IMR-90 (cell line): Measurements from ENCODE around the gene ACADS. TPM values are rescaled to one million over a fixed set of nuclear protein-coding genes. Genes with fewer than 3 reads are reported as not detected.

Experiments used
- ATAC-seq: fragments of 200-7000 bp; cut with Tn5 transposase; 2 replicates; pipeline ENCODE4 v1.9.1; 2020; ENCODE audit warnings: low read depth, mild to moderate bottlenecking, moderate library complexity
- BruUV-seq: library from RNA; stranded (reverse); fragments of 400-500 nt; replicated peaks from 2 replicates; lab custom pipeline; 2021; lab: Mats Ljungman, UMichigan
- CTCF ChIA-PET: fragments of 300-600 bp; formaldehyde crosslinking; extraction: SDS; loops from one replicate; lab custom pipeline; 2021; ENCODE audit warnings: antibody characterized with exemption; lab: Yijun Ruan, JAX
- POLR2A ChIA-PET: fragments of 300-600 bp; sonication (Branson Sonifier 250); formaldehyde crosslinking; loops from one replicate; lab custom pipeline; 2022; ENCODE audit warnings: antibody characterized with exemption; ENCODE audit not compliant: unreplicated experiment; lab: Charles Lee
- DNase-seq: peaks from one replicate; pipeline ENCODE4 v3.0.0; 2013
- H2AFZ ChIP-seq: replicated peaks from 2 replicates; pipeline ENCODE3; 2013; ENCODE audit warnings: low read length, mild to moderate bottlenecking; ENCODE audit not compliant: poor library complexity
- H2AK5ac ChIP-seq: 2 replicates; pipeline ENCODE4 v1.6.1; 2013; ENCODE audit warnings: low read depth, low read length, inconsistent platforms
- H2AK9ac ChIP-seq: replicated peaks from 2 replicates; pipeline ENCODE3; 2013; ENCODE audit warnings: mild to moderate bottlenecking, low read depth, low read length, moderate library complexity; ENCODE audit not compliant: poor library complexity
- H2BK120ac ChIP-seq: 2 replicates; pipeline ENCODE4 v1.6.1; 2013; ENCODE audit warnings: low read depth, low read length, inconsistent platforms
- H2BK15ac ChIP-seq: 3 replicates; pipeline ENCODE4 v1.6.1; 2013; ENCODE audit warnings: low read depth, low read length, inconsistent platforms
- H2BK20ac ChIP-seq: 2 replicates; pipeline ENCODE4 v1.6.1; 2013; ENCODE audit warnings: low read depth, mild to moderate bottlenecking, inconsistent platforms, low read length, moderate library complexity
- H2BK5ac ChIP-seq: 2 replicates; pipeline ENCODE4 v1.6.1; 2013; ENCODE audit warnings: mild to moderate bottlenecking, low read depth, low read length, inconsistent platforms; ENCODE audit not compliant: poor library complexity, severe bottlenecking
- H3K14ac ChIP-seq: replicated peaks from 2 replicates; pipeline ENCODE4 v1.6.1; 2013; ENCODE audit warnings: low read depth, low read length, inconsistent platforms
- H3K18ac ChIP-seq: 2 replicates; pipeline ENCODE4 v1.6.1; 2013; ENCODE audit warnings: low read depth, low read length, control low read depth
- H3K23ac ChIP-seq: 2 replicates; pipeline ENCODE4 v1.6.1; 2013; ENCODE audit warnings: low read depth, low read length, inconsistent platforms
- H3K27ac ChIP-seq: 2 replicates; pipeline ENCODE4 v1.5.1; 2013; ENCODE audit warnings: mild to moderate bottlenecking, control low read depth, low read length; ENCODE audit not compliant: insufficient read depth
- H3K27me3 ChIP-seq: 2 replicates; pipeline ENCODE4 v1.6.1; 2013; ENCODE audit warnings: low read length; ENCODE audit not compliant: control insufficient read depth, insufficient read depth
- H3K36me3 ChIP-seq: 2 replicates; pipeline ENCODE4 v1.6.1; 2013; ENCODE audit warnings: low read length, mixed read lengths; ENCODE audit not compliant: control insufficient read depth, insufficient read depth
- H3K4ac ChIP-seq: 2 replicates; pipeline ENCODE4 v1.6.1; 2013; ENCODE audit warnings: low read depth, low read length, inconsistent platforms
- H3K4me1 ChIP-seq: 2 replicates; pipeline ENCODE4 v1.6.1; 2013; ENCODE audit warnings: low read length, mixed read lengths; ENCODE audit not compliant: control insufficient read depth, insufficient read depth
- H3K4me2 ChIP-seq: 2 replicates; pipeline ENCODE4 v1.6.1; 2013; ENCODE audit warnings: low read depth, mild to moderate bottlenecking, control low read depth, low read length, moderate library complexity
- H3K4me3 ChIP-seq: 2 replicates; pipeline ENCODE4 v1.5.1; 2013; ENCODE audit warnings: low read depth, mild to moderate bottlenecking, control low read depth, low read length, moderate library complexity; ENCODE audit not compliant: insufficient read depth
- H3K56ac ChIP-seq: 2 replicates; pipeline ENCODE4 v1.6.1; 2013; ENCODE audit warnings: low read length, inconsistent platforms; ENCODE audit not compliant: insufficient read depth; ENCODE audit errors: extremely low read depth
- H3K79me1 ChIP-seq, 2 experiments: 2 replicates each; pipeline ENCODE4 v1.6.1; 2013; ENCODE audit warnings: low read length in 2 of 2, inconsistent platforms in 1 of 2, low read depth in 1 of 2
- H3K9ac ChIP-seq: 2 replicates; pipeline ENCODE4 v1.6.1; 2013; ENCODE audit warnings: low read depth, low read length, control low read depth
- H3K9me1 ChIP-seq: 2 replicates; pipeline ENCODE4 v1.6.1; 2013; ENCODE audit warnings: low read length, inconsistent platforms; ENCODE audit not compliant: insufficient read depth
- H3K9me3 ChIP-seq: 2 replicates; pipeline ENCODE4 v1.6.1; 2013; ENCODE audit warnings: low read length; ENCODE audit not compliant: control insufficient read depth, insufficient read depth
- H4K20me1 ChIP-seq: 2 replicates; pipeline ENCODE4 v1.6.1; 2013; ENCODE audit warnings: low read length, inconsistent platforms; ENCODE audit not compliant: insufficient read depth
- H4K5ac ChIP-seq: 2 replicates; pipeline ENCODE4 v1.6.1; 2013; ENCODE audit warnings: mild to moderate bottlenecking, low read depth, low read length, control low read depth
- H4K8ac ChIP-seq, 2 experiments: 2 replicates each; pipeline ENCODE4 v1.6.1; 2013; ENCODE audit warnings: low read depth in 2 of 2, low read length in 2 of 2, control low read depth in 1 of 2, inconsistent platforms in 1 of 2
- H4K91ac ChIP-seq: 2 replicates; pipeline ENCODE4 v1.6.1; 2013; ENCODE audit warnings: low read depth, low read length, inconsistent platforms; ENCODE audit not compliant: insufficient read depth
- MAFK ChIP-seq: IDR thresholded peaks from 2 replicates; pipeline ENCODE4 v1.6.1; 2012; ENCODE audit warnings: low read depth, low read length, improper control_type of control experiment
- MAZ ChIP-seq: IDR thresholded peaks from 2 replicates; pipeline ENCODE4 v1.6.1; 2012; ENCODE audit warnings: low read depth, mild to moderate bottlenecking, low read length, improper control_type of control experiment, moderate library complexity, borderline replicate concordance
- WGBS, 2 experiments: methylation state at CpG; one replicate each; pipeline versions ENCODE4 v1.1.5 to v1.1.7; 2013; ENCODE audit warnings: missing lambda C conversion rate in 2 of 2; ENCODE audit not compliant: insufficient read length in 1 of 2; ENCODE audit errors: extremely low coverage in 2 of 2; 5-methylcytosine and 5-hydroxymethylcytosine counted together
- dilution Hi-C: fragments of 300-500 bp; cut with HindIII; formaldehyde crosslinking; loops from one replicate; pipeline ENCODE4 v1.14.3; 2018; ENCODE audit warnings: low sequenced_read_pairs; ENCODE audit not compliant: unreplicated experiment
- in situ Hi-C: fragments of 300-500 bp; cut with MboI; formaldehyde crosslinking; loops from 3 replicates; pipeline ENCODE4 v1.14.3; 2019; ENCODE audit warnings: low sequenced_read_pairs, inconsistent platforms, mixed read lengths
- intact Hi-C: fragments of 100-400 bp; cut with micrococcal nuclease; formaldehyde crosslinking; loops from 2 replicates; pipeline ENCODE4 v1.10.0; 2022
- polyA plus RNA-seq, 3 experiments: library from polyadenylated mRNA; depleted of rRNA; stranded (reverse); fragments of >200 nt; gene quantifications; 2 replicates each; pipeline ENCODE4 v1.2.3, GENCODE V29; 2012; ENCODE audit warnings: low replicate concordance in 1 of 3
- total RNA-seq: library from RNA; depleted of rRNA; stranded (reverse); fragments of >200 nt; gene quantifications from 2 replicates; pipeline ENCODE4 v1.2.3, GENCODE V29; 2012

ACADS gene
- total and polyA plus RNA-seq, 2 of the 4 experiments (the other 2 are of a cell fraction), result 2.9 to 5.5 TPM

DNA sequence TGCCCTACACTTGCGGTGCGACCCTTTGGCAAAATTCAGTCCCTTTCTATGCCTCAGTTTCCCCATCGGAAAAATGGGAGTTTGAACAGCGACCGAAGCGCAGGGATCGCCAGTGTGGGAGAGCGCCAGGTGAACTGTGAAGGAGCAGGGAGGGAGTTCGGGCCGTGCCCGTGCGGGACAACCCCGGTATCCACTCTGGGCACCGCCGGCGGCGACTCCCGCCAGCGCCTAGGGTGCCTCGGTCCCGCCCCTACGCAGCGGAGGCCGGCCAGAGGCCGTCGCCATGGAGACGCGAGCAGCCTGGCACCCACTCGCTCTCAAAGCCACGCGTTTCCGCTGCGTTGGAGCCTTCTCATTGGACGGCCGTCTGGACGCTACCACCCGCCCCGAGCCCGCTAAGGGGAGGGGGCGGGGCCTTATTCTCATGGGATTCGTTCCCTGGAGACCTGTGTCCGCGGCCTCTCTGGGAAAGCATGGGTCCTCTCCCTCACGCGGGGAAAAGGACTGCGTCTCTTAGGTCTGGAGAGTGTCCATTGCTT is 39.4 kb upstream of the ACADS start:
- dilution Hi-C loops, result no loop called here
- ChIA-PET POLR2A (no interaction called here), CTCF (interaction anchor here (1.9 kb wide), 1 partner anchor 37 kb away, joined by 6 read pairs; no protein-coding TSS in a partner anchor)
- H3K27ac ChIP-seq, result peak overlapping the region; percentile 85
- no peaks in the 10 kb centered on the region for H3K9me3 ChIP-seq
- H2BK5ac ChIP-seq, result peak overlapping the region; percentile 80
- BruUV-seq, result no TSS peak
- TF ChIP-seq MAZ, result peak; percentile 55; the same call in 1 of the 2 replicates
- TF ChIP-seq MAFK, result no peak
- H3K9me1 ChIP-seq, result peaks cover 14% of the 10 kb centered on the region
- peak overlapping the region; percentile 94 for H3K23ac ChIP-seq
- H2AK9ac ChIP-seq, result peak overlapping the region; percentile 96
- H3K4ac ChIP-seq, result peak overlapping the region; percentile 98
- peak overlapping the region; percentile 97 for H4K91ac ChIP-seq
- intact Hi-C loops, result no loop called here
- no peaks in the 10 kb centered on the region; the same call in 1 of the 2 replicates for H3K27me3 ChIP-seq
- no peak overlapping the region for H2BK20ac ChIP-seq
- H2AFZ ChIP-seq, result peak overlapping the region; percentile 97
- in situ Hi-C loops, result no loop called here
- H3K4me3 ChIP-seq, result peak overlapping the region; percentile 86
- H4K20me1 ChIP-seq, result peaks cover 38% of the 10 kb centered on the region
- H3K14ac ChIP-seq, result peak overlapping the region; percentile 99
- 2% methylated on average over 21 of the region's 46 CpGs; no CpG with 5 or more reads in 1 of the 2 experiments for WGBS, 2 experiments
- ATAC-seq (peak; percentile 82), DNase-seq (peak; percentile 96)
- peaks cover 18 to 39% of the 10 kb centered on the region in 2 experiments for H3K79me1 ChIP-seq
- H3K18ac ChIP-seq, result peak overlapping the region; percentile 80
- H4K5ac ChIP-seq, result peak overlapping the region; percentile 89
- peaks cover 8% of the 10 kb centered on the region for H3K4me1 ChIP-seq
- H3K4me2 ChIP-seq, result peak overlapping the region; percentile 93
- H3K36me3 ChIP-seq, result no peaks in the 10 kb centered on the region
- H2BK120ac ChIP-seq, result peak overlapping the region; percentile 94
- peak overlapping the region; percentile 96 for H3K56ac ChIP-seq
- H2BK15ac ChIP-seq, result peak overlapping the region; percentile 65; the same call in 2 of the 3 replicates
- peak overlapping the region; percentile 93 for H3K9ac ChIP-seq
- peak overlapping the region; percentile 91 to 97 for H4K8ac ChIP-seq
- 0 out of 2 replicates have a peak overlapping the region, but pooled peaks have one; percentile 18 for H2AK5ac ChIP-seq
